Tibial nerve (tissue), 4 donors: ENCODE results near the gene EVPL. TPM values are rescaled to one million over a fixed set of nuclear protein-coding genes. Genes with fewer than 3 reads are reported as not detected.
"Not testable (repeated sequence)": the region's sequence is repeated elsewhere in the genome, so short reads cannot be mapped to it uniquely, and the experiment has no call there.

Experiments
- DNase-seq, 2 donors: peaks; one replicate each; pipeline ENCODE4 v3.0.0-alpha.2; 2019; ENCODE audit warnings: low spot score in 2 of 2
- H3K27ac ChIP-seq, 4 donors: fragments of 200-600 bp; sonication (generic) in 3 of 4; one replicate each; pipeline ENCODE4 v1.5.1; 2017 to 2019; ENCODE audit warnings: mild to moderate bottlenecking in 1 of 4
- H3K27me3 ChIP-seq, 2 donors: fragments of 200-600 bp; sonication (generic) in 1 of 2; one replicate each; pipeline versions ENCODE4 v1.5.1 to v1.6.0; 2017 to 2019
- H3K36me3 ChIP-seq, 3 donors: fragments of 200-600 bp; sonication (generic); one replicate each; pipeline ENCODE4 v1.5.1; 2018 to 2019
- H3K4me1 ChIP-seq, 4 donors: fragments of 200-600 bp; sonication (generic) in 3 of 4; one replicate each; pipeline ENCODE4 v1.5.1; 2017 to 2019
- H3K4me3 ChIP-seq, 4 donors: fragments of 200-600 bp; sonication (generic) in 3 of 4; one replicate each; pipeline ENCODE4 v1.5.1; 2017 to 2019; ENCODE audit warnings: mild to moderate bottlenecking in 1 of 4, moderate library complexity in 1 of 4
- H3K9me3 ChIP-seq, 4 donors: fragments of 200-600 bp; sonication (generic) in 3 of 4; one replicate each; pipeline ENCODE4 v1.5.1; 2017 to 2019
- EP300 ChIP-seq, 2 donors: sonication (generic); formaldehyde crosslinking; IDR thresholded peaks; one replicate each; pipeline ENCODE4 v1.6.1; 2017; ENCODE audit warnings: antibody characterized with exemption in 2 of 2, mild to moderate bottlenecking in 1 of 2
- POLR2A ChIP-seq, 2 donors: fragments of 450-650 bp; IDR thresholded peaks; one replicate each; pipeline ENCODE4 v1.6.1; 2017; ENCODE audit warnings: antibody characterized with exemption in 2 of 2, mild to moderate bottlenecking in 2 of 2, moderate library complexity in 2 of 2
- WGBS, 2 donors: methylation state at CpG; one replicate each; pipeline ENCODE4 v1.1.5; 2018; 5-methylcytosine and 5-hydroxymethylcytosine counted together
- total RNA-seq, 4 donors: library from RNA; depleted of rRNA; stranded (reverse); fragments of >200 nt; gene quantifications; one replicate each; pipeline ENCODE4 v1.1.0, GENCODE V29; 2016
- TF ChIP-seq, protein P1 (sequence below), 5 experiments: fragments of 200-600 bp in 3 of 5; fragments of 450-650 bp in 2 of 5; sonication (generic) in 3 of 5; IDR thresholded peaks; one replicate each; pipeline ENCODE4 v1.5.1; 2016 to 2019; ENCODE audit warnings: antibody characterized with exemption in 5 of 5, mild to moderate bottlenecking in 3 of 5, moderate library complexity in 2 of 5

Gene EVPL
- total RNA-seq, 4 donors from 2014 or later: 0.98 to 3.0 (median 2.1) TPM; not detected in 1

DNA sequence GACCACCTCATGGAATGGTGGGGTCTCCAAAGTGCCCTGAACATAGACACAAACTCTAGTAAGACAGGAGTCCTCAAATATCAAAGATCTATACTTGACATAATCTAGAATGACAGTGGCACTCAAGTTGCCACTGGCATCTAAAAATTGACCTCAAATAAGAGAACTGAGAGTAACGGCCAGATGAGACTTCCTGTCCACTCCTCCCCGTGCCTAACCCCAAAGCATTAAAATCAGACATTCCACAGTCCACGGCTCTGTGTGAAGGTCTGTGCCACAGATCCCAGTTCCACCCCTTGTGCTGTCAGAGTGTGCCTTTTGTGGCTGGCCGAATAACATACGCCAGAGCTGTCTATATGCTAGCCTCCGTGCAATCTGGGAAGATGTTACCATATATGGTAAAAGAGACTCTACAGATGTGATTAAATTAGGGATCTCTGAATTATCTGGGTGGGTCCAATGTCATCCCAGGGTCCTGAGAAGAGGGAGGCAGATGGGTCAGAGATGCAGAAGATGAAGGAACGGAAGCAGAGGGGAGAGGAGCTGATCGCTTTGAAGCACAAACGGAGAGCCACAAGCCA, 21.0 kb upstream of the EVPL start:
- no peak for TF ChIP-seq POLR2A (IDR thresholded peaks at IDR 0.05)
- H3K27ac ChIP-seq: no peak overlapping the region
- H3K9me3 ChIP-seq: no peaks in the 10 kb centered on the region
- H3K4me1 ChIP-seq: no peaks in the 10 kb centered on the region
- no peak overlapping the region for H3K4me3 ChIP-seq
- no peak for DNase-seq
- H3K27me3 ChIP-seq: no peaks in the 10 kb centered on the region
- WGBS, 2 donors: 72 to 84% methylated on average over 9 of the region's 9 CpGs
- H3K36me3 ChIP-seq: peaks cover 10 to 100% (median 42%) of the 10 kb centered on the region in 3 donors

DNA sequence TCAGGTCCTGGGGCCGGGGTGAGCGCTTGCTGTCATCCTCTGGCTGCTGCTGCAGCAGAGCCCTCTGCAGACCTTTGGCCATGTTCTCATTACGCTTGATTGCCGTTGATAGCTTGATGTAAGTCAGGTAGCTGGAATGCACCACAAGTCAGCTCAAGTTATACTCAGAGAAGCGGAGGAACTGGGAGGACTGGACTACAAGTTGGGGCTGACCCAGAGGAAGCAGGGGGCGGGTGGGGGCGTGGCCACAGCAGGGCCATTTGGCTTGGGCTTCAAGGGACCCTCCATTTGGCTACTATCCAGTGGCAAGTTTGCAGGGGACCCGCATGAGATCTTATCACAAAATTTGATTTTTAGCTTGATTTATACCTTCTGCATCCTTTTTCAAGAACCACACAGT, 19.0 kb upstream of the EVPL start:
- H3K27ac ChIP-seq: no peak overlapping the region
- H3K9me3 ChIP-seq: no peaks in the 10 kb centered on the region
- no peaks in the 10 kb centered on the region for H3K27me3 ChIP-seq
- WGBS, 2 donors: 90 to 95% methylated on average over 8 of the region's 8 CpGs
- DNase-seq: no peak
- H3K36me3 ChIP-seq: peaks cover 12 to 100% (median 50%) of the 10 kb centered on the region in 3 donors
- TF ChIP-seq POLR2A (IDR thresholded peaks at IDR 0.05) (no peak), EP300 (IDR thresholded peaks at IDR 0.05) (no peak)
- TF ChIP-seq, protein P1, sequence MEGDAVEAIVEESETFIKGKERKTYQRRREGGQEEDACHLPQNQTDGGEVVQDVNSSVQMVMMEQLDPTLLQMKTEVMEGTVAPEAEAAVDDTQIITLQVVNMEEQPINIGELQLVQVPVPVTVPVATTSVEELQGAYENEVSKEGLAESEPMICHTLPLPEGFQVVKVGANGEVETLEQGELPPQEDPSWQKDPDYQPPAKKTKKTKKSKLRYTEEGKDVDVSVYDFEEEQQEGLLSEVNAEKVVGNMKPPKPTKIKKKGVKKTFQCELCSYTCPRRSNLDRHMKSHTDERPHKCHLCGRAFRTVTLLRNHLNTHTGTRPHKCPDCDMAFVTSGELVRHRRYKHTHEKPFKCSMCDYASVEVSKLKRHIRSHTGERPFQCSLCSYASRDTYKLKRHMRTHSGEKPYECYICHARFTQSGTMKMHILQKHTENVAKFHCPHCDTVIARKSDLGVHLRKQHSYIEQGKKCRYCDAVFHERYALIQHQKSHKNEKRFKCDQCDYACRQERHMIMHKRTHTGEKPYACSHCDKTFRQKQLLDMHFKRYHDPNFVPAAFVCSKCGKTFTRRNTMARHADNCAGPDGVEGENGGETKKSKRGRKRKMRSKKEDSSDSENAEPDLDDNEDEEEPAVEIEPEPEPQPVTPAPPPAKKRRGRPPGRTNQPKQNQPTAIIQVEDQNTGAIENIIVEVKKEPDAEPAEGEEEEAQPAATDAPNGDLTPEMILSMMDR (IDR thresholded peaks at IDR 0.05): no peak
- H3K4me3 ChIP-seq: no peak overlapping the region
- H3K4me1 ChIP-seq: no peaks in the 10 kb centered on the region

DNA sequence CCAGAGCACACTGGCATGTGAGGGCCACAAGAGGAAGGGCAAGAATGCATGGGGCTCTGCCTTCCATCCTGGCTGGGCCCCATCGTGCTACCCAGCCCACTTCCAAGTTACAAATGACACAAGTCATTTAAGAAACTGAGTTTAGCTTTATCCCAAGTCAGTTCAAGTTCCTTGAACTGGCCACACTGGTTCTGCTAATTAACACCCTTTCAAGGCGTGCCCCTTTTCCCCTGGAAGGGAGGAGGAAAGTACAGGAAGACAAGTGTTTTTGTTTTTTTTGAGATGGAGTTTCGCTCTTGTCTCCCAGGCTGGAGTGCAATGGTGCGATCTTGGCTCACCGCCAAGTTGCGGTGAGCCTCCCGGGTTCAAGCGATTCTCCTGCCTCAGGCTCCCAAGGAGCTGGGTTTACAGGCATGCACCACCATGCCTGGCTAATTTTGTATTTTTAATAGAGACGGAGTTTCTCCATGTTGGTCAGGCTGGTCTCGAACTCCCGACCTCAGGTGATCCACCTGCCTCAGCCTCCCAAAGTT, 17.4 kb upstream of the EVPL start:
- not testable (repeated sequence) for H3K4me3 ChIP-seq, H3K27ac ChIP-seq, H3K9me3 ChIP-seq, DNase-seq, H3K4me1 ChIP-seq, H3K27me3 ChIP-seq
- H3K36me3 ChIP-seq: peaks cover 12 to 100% (median 53%) of the 10 kb centered on the region in 3 donors
- 79 to 87% methylated on average over 11 of the region's 11 CpGs for WGBS, 2 donors

DNA sequence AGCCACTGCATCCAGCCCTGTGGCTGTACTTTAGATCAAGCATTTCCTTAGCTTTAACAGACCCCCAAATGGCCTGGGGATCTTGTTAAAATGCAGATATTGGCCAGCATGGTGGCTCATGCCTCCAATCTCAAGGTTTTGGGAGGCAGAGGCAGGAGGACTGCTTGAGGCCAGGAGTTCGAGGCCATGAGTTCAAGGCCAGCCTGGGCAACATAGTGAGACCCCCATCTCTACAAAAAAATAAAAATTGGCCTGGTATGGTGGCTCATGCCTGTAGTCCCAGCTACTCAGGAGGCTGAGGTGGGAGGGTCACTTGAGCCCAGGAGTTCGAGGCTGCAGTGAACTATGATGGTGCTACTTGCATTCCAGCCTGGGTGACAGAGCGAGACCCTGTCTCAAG, 15.8 kb upstream of the EVPL start:
- H3K4me1 ChIP-seq, H3K27me3 ChIP-seq, H3K27ac ChIP-seq, DNase-seq, H3K4me3 ChIP-seq, H3K9me3 ChIP-seq: not testable (repeated sequence)
- 93 to 97% methylated on average over 3 of the region's 3 CpGs for WGBS, 2 donors
- peaks cover 12 to 99% (median 55%) of the 10 kb centered on the region in 3 donors for H3K36me3 ChIP-seq

DNA sequence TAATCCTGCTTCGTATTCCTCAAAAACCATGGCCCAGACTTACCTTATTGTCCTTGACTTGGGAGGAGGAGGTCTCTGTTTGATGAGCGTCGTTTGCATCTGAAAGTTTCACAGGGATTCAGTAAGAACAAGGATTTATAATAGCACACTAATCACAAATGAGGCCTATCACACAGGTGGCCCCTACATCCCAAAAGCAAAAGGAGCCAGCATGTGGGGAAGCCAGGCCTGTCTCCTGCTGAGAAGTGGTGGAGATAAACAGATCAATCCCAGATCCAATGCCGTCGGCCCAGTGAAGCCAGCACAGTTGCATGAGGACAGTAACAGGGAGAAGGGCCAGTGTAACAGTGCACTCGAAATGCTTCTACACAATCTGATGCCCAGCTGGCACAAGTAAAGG, 13.3 kb upstream of the EVPL start:
- peaks cover 6 to 74% (median 42%) of the 10 kb centered on the region in 3 donors for H3K36me3 ChIP-seq
- no peaks in the 10 kb centered on the region for H3K27me3 ChIP-seq
- no peak for DNase-seq
- TF ChIP-seq POLR2A (IDR thresholded peaks at IDR 0.05): no peak
- no peak for TF ChIP-seq EP300 (IDR thresholded peaks at IDR 0.05)
- TF ChIP-seq, protein P1 (IDR thresholded peaks at IDR 0.05): no peak
- H3K4me3 ChIP-seq: no peak overlapping the region
- no peak overlapping the region for H3K27ac ChIP-seq
- WGBS, 2 donors: 63 to 78% methylated on average over 6 of the region's 6 CpGs
- H3K4me1 ChIP-seq: peaks cover 0 to 5% (median 0%) of the 10 kb centered on the region in 4 donors
- H3K9me3 ChIP-seq: no peaks in the 10 kb centered on the region

DNA sequence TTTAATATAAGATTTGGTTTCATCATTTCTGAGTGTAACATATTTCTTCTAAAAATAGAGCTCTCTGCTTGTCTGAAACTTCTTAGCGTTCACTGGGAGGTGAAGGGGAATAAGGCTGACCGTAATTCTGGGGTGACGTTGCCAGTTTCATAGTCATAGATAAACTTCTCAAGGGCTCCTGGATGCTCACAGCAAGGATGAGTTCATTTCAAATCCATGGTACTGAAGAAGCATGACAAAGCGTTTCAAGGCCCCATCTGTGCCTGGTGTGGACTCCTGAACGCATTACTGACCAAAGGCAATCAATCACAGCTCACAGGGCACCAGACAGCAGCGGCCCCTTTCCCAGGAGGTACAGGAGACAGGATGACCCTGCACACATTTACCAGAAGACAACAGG, 12.0 kb upstream of the EVPL start:
- H3K4me1 ChIP-seq: peaks cover 0 to 5% (median 0%) of the 10 kb centered on the region in 4 donors
- no peak overlapping the region for H3K27ac ChIP-seq
- 76 to 77% methylated on average over 6 of the region's 6 CpGs for WGBS, 2 donors
- no peaks in the 10 kb centered on the region for H3K27me3 ChIP-seq
- H3K36me3 ChIP-seq: peaks cover 2 to 62% (median 36%) of the 10 kb centered on the region in 3 donors
- TF ChIP-seq EP300 (IDR thresholded peaks at IDR 0.05): no peak
- no peaks in the 10 kb centered on the region for H3K9me3 ChIP-seq
- DNase-seq: no peak
- no peak overlapping the region for H3K4me3 ChIP-seq

DNA sequence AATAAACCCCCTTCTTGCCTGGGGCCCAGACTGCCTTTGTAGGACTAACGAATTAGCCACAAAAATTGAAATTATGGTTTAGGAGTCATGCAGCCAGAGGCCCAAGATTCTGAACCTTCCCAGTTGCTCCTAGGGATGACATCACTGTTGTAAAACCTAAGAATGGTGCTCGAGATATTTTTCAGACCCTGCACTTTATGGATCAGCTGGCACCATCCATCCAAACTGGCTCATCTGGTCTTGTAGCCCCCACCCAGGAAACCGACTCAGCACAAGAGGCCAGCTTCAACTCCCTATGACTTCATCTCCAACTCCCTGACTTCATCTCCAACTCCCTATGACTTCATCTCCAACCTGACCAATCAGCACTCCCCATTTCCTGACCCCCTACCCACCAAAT, 10.9 kb upstream of the EVPL start:
- Histone ChIP-seq H3K4me3 (no peak overlapping the region), H3K4me1 (peaks cover 0 to 5% (median 0%) of the 10 kb centered on the region in 4 donors), H3K36me3 (peaks cover 1 to 51% (median 25%) of the 10 kb centered on the region in 3 donors), H3K27ac (no peak overlapping the region), H3K9me3 (no peaks in the 10 kb centered on the region), H3K27me3 (no peaks in the 10 kb centered on the region)
- no peak for DNase-seq
- TF ChIP-seq, protein P1 (IDR thresholded peaks at IDR 0.05): no peak
- no peak for TF ChIP-seq POLR2A (IDR thresholded peaks at IDR 0.05)
- no peak for TF ChIP-seq EP300 (IDR thresholded peaks at IDR 0.05)
- WGBS, 2 donors: 66 to 82% methylated on average over 3 of the region's 3 CpGs
